Astrocyte of the hippocampus (primary cell): Measurements from ENCODE around the gene TXNRD1.
A peak's percentile ranks its signal among the peaks of the same experiment; 100 is the strongest.
"Not testable (repeated sequence)": the region's sequence is repeated elsewhere in the genome, so short reads cannot be mapped to it uniquely, and the experiment has no call there.

ENCODE experiments used
- DNase-seq: peaks from one replicate; pipeline ENCODE4 v3.0.0; 2011; ENCODE audit warnings: low read depth, low spot score

TXNRD1 gene

DNA sequence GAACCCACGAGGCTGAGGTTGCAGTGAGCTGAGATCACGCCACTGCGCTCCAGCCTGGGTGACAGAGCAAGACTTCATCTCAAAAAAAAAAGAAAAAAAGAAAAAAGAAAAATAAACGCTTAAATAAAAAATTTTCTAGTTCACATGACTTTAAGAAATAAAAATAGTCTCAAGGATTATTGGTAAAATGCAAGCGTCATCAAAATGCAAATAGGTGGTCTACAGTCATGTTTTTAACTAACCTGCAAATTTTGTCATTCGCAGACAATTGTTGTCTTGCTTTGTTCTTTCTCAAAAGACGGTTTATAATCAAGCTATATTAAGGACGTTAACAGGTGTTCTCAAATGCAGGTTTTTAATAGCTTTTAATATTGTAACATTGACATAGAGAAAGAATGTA lies 22.4 kb downstream of the TXNRD1 start:
- DNase-seq, result no peak

- no peak for DNase-seq
Observed at GRCh38 chr12:104242546-104243206, 27.1 kb downstream of the TXNRD1 start.

- DNase-seq, result no peak
Observed at GRCh38 chr12:104243551-104243950, 28.0 kb downstream of the TXNRD1 start.

DNA sequence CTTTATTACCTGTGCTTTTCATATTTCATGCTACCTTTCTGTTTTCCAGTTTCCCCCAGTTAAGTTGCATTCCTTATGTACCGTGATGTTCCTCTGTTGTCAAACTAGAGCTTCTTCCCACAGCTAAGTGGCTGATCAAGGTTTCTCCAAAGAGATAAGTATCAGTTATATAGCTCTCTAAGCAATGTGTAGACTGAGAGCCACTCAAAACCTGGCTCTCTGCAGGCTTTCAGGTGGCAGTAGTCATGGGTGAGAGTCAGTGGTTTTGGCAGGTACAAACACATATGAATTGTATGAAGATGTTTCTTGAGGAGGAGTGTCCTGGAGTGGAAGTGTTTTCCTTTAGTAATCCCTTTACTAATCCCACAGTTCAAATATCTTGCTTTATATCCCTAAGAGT lies 28.4 kb downstream of the TXNRD1 start:
- DNase-seq, result no peak

- no peak for DNase-seq
Observed at GRCh38 chr12:104247698-104248097, 32.1 kb downstream of the TXNRD1 start.

DNA sequence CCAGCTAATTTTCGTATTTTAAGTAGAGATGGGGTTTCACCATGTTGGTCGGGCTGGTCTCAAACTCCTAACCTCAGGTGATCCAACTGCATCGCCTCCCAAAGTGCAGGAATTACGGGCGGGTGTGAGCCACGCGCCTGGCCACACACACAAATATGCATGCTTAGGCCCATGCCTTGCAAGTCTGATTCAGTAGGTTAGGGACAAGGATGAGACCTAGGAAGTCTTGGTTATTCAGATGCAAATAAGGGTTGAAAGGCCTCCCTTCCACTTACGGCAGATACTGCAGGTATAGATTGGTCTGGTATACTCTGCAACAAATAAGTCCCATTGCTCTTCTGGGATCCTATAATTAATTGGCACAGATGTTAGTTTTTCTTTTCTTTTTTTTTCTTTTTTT lies 32.9 kb downstream of the TXNRD1 start:
- DNase-seq, result no peak

- no peak for DNase-seq
Observed at GRCh38 chr12:104249017-104249416, 33.4 kb downstream of the TXNRD1 start.

GRCh38 chr12:104249898-104250297 lies 34.3 kb downstream of the TXNRD1 start:
- no peak for DNase-seq

DNA sequence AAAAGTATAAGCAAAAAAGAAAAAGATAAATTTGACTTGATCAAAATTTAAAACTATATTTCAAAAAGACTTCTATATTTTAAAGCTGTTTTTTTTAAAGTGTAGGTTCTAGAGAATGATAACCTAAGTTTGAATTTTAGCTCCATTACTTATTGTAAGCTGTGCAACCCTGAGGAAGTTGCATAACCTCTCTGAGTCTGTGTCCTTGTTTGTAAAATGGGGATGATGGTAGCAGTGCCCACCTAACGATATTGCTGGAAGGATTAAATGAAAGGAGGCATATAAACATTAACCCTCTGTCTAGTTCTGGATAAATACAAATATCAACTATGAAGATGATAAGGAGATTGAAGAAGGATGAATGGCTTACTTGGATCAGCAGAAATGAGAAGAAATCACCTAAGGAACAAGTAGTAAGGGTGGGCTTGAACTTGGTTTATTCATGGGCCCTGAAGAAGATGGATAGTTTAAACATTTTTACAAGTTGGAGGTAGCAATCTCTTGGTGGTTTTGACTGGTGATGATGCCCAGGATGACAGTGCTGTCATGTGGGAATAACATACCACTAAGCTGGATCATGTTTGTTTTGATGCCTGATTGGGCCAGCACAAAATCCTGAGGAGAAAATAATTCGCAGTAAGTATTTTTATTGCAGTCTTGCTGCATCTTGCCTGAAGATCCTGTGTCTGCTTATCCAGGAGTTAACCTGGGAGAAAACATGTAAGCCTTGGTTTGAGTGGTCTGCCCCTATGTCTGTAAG lies 35.0 kb downstream of the TXNRD1 start:
- DNase-seq, result no peak

DNA sequence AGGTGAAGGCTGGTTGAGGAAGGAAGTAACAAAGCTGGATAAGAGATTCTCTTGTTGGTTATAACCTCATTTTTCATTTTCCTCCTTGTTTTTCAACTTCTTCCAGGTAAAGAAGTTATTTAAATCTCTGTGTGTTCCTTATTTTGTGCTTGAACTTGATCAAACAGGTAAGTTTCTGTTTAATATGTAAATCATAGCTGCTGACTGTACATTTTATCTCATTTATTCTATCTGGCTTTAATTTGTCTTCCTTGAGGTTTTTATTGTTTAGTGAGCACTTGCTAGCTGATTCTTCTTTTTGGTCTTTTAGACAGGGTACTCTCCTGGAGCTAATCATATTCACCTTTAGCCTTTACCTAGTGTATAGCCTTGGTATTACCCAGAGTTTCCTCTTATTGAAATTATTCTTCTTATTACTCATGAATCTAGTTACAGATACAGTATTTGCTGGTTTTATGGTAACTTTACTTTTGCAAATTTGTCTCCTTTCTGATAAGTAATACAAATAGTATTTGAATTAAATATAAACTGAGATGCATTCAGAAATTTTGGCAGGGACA lies 42.4 kb downstream of the TXNRD1 start:
- no peak for DNase-seq

DNA sequence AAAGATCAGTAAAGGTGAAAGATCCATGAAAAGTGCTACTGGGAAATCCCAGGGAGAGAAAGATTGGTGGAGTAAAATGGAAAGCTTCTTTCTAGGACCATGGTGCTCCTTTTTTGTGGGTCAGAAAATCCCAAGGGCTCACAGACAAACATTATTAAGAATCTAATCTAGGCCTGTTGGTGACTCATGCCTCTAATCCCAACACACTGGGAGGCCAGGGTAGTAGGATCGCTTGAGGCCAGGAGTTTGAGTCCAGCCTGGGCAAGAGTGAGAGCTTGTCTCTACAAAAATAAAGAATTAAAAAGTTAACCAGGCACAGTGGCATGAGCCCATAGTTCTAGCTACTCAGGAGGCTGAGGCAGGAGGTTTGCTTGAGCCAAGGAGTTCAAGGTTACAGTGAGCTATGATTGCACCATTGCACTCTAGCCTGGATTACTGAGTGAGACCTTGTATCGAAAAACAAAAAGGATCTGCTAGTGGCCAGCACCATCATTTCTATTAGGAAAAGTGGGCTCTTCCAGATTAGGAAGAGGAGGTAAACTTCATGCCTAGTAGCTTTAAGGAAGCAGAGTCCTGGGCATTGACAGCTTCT lies 43.0 kb downstream of the TXNRD1 start:
- no peak for DNase-seq

DNA sequence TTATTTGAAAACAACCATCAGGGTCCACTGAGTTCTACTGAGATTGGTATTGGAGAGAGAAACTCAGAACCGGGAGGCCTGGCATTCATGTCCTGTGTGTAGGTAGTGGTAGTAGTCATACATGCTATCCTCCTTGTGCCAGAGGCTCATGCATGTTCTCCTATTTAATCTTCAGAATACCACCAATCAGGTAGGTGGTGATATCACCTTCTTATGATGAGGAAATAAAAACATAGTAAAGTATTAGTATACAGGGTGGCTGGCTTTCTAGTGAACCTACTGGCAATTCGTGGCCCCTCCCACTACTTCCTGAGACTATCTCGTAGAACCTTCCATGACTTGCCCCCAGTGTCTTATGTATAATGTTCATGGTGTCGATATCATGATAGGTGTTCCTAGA lies 47.4 kb downstream of the TXNRD1 start:
- DNase-seq, result no peak

GRCh38 chr12:104263580-104264358 lies 48.2 kb downstream of the TXNRD1 start:
- DNase-seq, result peak; percentile 31

DNA sequence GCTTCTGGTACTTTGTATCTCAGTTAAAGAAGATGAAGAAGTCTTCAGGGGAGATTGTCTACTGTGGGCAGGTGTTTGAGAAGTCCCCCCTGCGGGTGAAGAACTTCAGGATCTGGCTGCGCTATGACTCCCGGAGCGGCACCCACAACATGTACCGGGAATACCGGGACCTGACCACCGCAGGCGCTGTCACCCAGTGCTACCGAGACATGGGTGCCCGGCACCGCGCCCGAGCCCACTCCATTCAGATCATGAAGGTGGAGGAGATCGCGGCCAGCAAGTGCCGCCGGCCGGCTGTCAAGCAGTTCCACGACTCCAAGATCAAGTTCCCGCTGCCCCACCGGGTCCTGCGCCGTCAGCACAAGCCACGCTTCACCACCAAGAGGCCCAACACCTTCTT lies 49.9 kb downstream of the TXNRD1 start:
- not testable (repeated sequence) for DNase-seq

GRCh38 chr12:104272938-104273337 lies 57.4 kb downstream of the TXNRD1 start:
- DNase-seq, result no peak

DNA sequence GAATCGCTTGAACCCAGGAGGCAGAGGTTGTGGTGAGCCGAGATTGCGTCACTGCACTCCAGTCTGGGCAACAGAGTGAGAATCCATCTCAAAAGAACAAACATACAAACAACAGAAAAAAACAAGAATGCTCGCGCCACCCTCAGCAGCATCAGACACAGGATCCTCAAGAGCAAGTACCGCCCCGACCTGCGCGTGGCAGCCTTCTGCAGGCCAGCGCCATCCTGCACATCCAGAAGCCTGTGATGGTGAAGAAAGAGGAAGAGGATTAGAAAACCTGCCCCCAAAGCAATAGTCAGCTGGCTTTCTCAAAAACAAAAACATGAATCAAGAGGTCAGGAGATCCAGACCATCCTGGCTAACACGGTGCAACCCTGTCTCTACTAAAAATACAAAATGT lies 57.9 kb downstream of the TXNRD1 start:
- no peak for DNase-seq

- no peak for DNase-seq
Observed at GRCh38 chr12:104274811-104275210, 59.2 kb downstream of the TXNRD1 start.

DNA sequence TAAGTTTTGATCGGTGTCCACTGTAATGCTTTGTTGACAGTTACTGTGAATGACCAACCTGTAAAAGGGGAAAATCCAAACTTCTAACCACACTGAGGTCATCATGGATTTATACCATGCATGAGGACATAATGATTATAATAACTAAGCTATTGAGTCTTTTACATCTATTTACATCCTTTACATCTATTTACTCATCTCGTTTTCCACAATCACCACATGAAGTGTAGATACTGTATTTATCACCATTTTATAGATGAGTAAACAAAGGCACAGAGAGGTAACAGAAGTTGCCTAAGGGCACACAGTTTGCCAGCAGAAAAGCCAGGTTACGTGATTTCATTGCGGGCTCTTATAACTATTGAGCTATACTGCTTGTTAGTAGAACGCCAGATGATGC lies 60.1 kb downstream of the TXNRD1 start:
- DNase-seq, result no peak

- peak; percentile 78 for DNase-seq
Observed at GRCh38 chr12:104276273-104277131, 60.9 kb downstream of the TXNRD1 start.

- no peak for DNase-seq
Observed at GRCh38 chr12:104279164-104279563, 63.6 kb downstream of the TXNRD1 start.

DNA sequence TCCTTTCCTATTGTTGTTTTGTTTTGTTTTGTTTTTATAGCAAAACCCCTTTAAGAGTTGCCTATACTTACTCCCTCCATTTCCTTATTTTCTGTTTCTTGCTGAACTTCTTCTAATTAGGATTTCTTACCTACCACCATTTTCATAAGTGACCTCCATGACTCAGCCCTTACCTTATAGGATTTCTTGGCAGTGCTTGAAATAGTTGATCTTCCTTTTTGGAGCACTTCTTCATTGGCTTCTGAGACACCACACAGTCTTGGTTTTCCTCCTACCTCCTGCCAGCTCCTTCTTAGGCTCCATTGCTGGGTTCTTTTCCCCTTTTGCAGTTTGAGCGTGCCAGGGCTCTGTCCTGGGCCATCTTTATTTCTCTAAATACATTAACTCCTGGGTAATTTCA lies 64.5 kb downstream of the TXNRD1 start:
- DNase-seq, result no peak
